ENCODE results near the gene TBCE.

DNA sequence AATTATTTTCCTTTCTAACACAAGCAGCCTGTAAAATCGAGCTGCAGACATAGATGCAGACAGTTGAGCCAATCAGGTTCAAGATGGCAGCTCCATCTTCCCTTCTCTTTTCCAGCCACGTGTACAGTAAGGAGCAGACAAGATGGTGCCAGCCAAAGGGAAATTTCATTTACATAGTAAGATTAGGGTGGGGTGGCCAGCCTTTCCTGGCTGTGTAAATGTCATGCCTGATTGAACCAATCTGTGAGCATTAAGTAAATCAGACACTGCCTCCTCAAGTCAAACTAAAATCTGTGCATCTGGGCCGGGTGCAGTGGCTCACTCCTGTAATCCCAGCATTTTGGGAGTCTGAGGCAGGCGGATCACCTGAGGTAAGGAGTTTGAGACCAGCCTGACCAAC lies 60.2 kb downstream of the TBCE start:
- TF ChIP-seq, protein P1, sequence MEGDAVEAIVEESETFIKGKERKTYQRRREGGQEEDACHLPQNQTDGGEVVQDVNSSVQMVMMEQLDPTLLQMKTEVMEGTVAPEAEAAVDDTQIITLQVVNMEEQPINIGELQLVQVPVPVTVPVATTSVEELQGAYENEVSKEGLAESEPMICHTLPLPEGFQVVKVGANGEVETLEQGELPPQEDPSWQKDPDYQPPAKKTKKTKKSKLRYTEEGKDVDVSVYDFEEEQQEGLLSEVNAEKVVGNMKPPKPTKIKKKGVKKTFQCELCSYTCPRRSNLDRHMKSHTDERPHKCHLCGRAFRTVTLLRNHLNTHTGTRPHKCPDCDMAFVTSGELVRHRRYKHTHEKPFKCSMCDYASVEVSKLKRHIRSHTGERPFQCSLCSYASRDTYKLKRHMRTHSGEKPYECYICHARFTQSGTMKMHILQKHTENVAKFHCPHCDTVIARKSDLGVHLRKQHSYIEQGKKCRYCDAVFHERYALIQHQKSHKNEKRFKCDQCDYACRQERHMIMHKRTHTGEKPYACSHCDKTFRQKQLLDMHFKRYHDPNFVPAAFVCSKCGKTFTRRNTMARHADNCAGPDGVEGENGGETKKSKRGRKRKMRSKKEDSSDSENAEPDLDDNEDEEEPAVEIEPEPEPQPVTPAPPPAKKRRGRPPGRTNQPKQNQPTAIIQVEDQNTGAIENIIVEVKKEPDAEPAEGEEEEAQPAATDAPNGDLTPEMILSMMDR (IDR thresholded peaks at IDR 0.05; ENCODE audit: poor library complexity) = no peak
- TF ChIP-seq EZH2 (IDR thresholded peaks at IDR 0.05; ENCODE audit: borderline replicate concordance) = no peak
- no peak for TF ChIP-seq EZH2phosphoT487 (IDR thresholded peaks at IDR 0.05; ENCODE audit: low read depth, severe bottlenecking, unreplicated experiment)

Data from hepatocyte (in vitro differentiated cells).